GM12878 (cell line): ENCODE measurements around the gene RASSF8. TPM values are rescaled to one million over a fixed set of nuclear protein-coding genes. Genes with fewer than 3 reads are reported as not detected.

Experiments used
- ATAC-seq: fragments of 200-7000 bp; cut with Tn5 transposase; 3 replicates; pipeline ENCODE4 v1.9.1; 2020; ENCODE audit warnings: mild to moderate bottlenecking, moderate library complexity
- BruUV-seq: library from RNA; stranded (reverse); fragments of 400-500 nt; replicated peaks from 2 replicates; lab custom pipeline; 2021; lab: Mats Ljungman, UMichigan
- CTCF ChIA-PET: fragments of 300-600 bp; sonication (Branson Sonifier 250); formaldehyde crosslinking; extraction: SDS; loops from one replicate; lab custom pipeline; 2021; ENCODE audit warnings: inconsistent platforms; lab: Yijun Ruan, JAX
- POLR2A ChIA-PET: fragments of 350-600 bp; formaldehyde crosslinking; extraction: SDS; loops from one replicate; lab custom pipeline; 2021; ENCODE audit warnings: inconsistent platforms; lab: Charles Lee
- RAD21 ChIA-PET: fragments of 300-600 bp; sonication (Branson Sonifier 250); formaldehyde crosslinking; loops from one replicate; lab custom pipeline; 2023; ENCODE audit warnings: antibody characterized with exemption; ENCODE audit not compliant: unreplicated experiment; lab: Charles Lee
- SMC1A ChIA-PET: fragments of 300-600 bp; sonication (Branson Sonifier 250); formaldehyde crosslinking; loops from one replicate; lab custom pipeline; 2023; ENCODE audit not compliant: unreplicated experiment, uncharacterized antibody; lab: Charles Lee
- DNase-seq: peaks from one replicate; pipeline ENCODE4 v3.0.0-alpha.2; 2011; ENCODE audit warnings: low read depth, low spot score
- FAIRE-seq: peaks from 3 replicates; lab custom pipeline; 2011; peaks lifted over from hg19 to GRCh38; lab: Jason Lieb, UNC
- H2AFZ ChIP-seq: 2 replicates; pipeline ENCODE4 v1.6.0; 2011; ENCODE audit warnings: low read depth, low read length, control low read depth; ENCODE audit not compliant: control insufficient read depth
- H3K27ac ChIP-seq: 2 replicates; pipeline ENCODE4 v1.5.1; 2011; ENCODE audit warnings: control low read depth; ENCODE audit not compliant: control insufficient read depth, insufficient read depth
- H3K27me3 ChIP-seq, 2 experiments: replicated peaks in 1 of 2; 2 replicates each; pipeline versions ENCODE4 v1.6.0 to v1.6.1; 2011; ENCODE audit warnings: low read length in 1 of 2; ENCODE audit not compliant: control insufficient read depth in 2 of 2, insufficient read depth in 2 of 2
- H3K36me3 ChIP-seq, 2 experiments: 2 replicates each; pipeline ENCODE4 v1.5.1; 2011; ENCODE audit warnings: low read length in 1 of 2; ENCODE audit not compliant: control insufficient read depth in 2 of 2, insufficient read depth in 2 of 2
- H3K4me1 ChIP-seq: 2 replicates; pipeline ENCODE4 v1.6.1; 2011; ENCODE audit warnings: mild to moderate bottlenecking, low read length, moderate library complexity, mixed read lengths; ENCODE audit not compliant: control insufficient read depth, insufficient read depth
- H3K4me2 ChIP-seq: 2 replicates; pipeline ENCODE4 v1.6.0; 2011; ENCODE audit warnings: control low read depth; ENCODE audit not compliant: control insufficient read depth, insufficient read depth
- H3K4me3 ChIP-seq: fragments of 200-600 bp; sonication (generic); 2 replicates; pipeline ENCODE4 v1.5.1; 2016
- H3K79me2 ChIP-seq: 2 replicates; pipeline ENCODE4 v1.6.0; 2011; ENCODE audit warnings: low read length; ENCODE audit not compliant: control insufficient read depth, insufficient read depth
- H3K9ac ChIP-seq: 2 replicates; pipeline ENCODE4 v1.8.0; 2011; ENCODE audit warnings: low read length, control low read depth, mixed read lengths; ENCODE audit not compliant: control insufficient read depth, insufficient read depth
- H3K9me3 ChIP-seq: replicated peaks from 3 replicates; pipeline ENCODE4 v1.5.1; 2011; ENCODE audit warnings: mild to moderate bottlenecking, low read length; ENCODE audit not compliant: control insufficient read depth, insufficient read depth
- H4K20me1 ChIP-seq: 2 replicates; pipeline ENCODE4 v1.6.0; 2011; ENCODE audit not compliant: control insufficient read depth, insufficient read depth
- BMI1 ChIP-seq: fragments of 450-650 bp; IDR thresholded peaks from 2 replicates; pipeline ENCODE4 v1.6.1; 2016; ENCODE audit warnings: mild to moderate bottlenecking, moderate library complexity, borderline replicate concordance
- CHD2 ChIP-seq: IDR thresholded peaks from 2 replicates; pipeline ENCODE4 v1.6.1; 2011; ENCODE audit warnings: low read depth, low read length, improper control_type of control experiment, borderline replicate concordance
- CREM ChIP-seq: IDR thresholded peaks from 2 replicates; pipeline ENCODE4 v1.6.1; 2014; ENCODE audit warnings: antibody characterized with exemption, low read depth
- EGR1 ChIP-seq, 2 experiments: IDR thresholded peaks; 1 replicate in 1 of 2; 2 replicates in 1 of 2; pipeline ENCODE4 v1.6.1; 2011 to 2012; ENCODE audit warnings: low read depth in 2 of 2, low read length in 2 of 2, borderline replicate concordance in 1 of 2, mild to moderate bottlenecking in 1 of 2, moderate library complexity in 1 of 2
- EZH2 ChIP-seq: IDR thresholded peaks from 2 replicates; pipeline ENCODE4 v1.6.1; 2012; ENCODE audit warnings: low read depth, mild to moderate bottlenecking, control low read depth, inconsistent platforms, low read length, borderline replicate concordance; ENCODE audit not compliant: control insufficient read depth
- JUND ChIP-seq: IDR thresholded peaks from 2 replicates; pipeline ENCODE4 v1.6.1; 2012; ENCODE audit warnings: low read depth, mild to moderate bottlenecking, low read length, improper control_type of control experiment, moderate library complexity
- POLR2AphosphoS2 ChIP-seq: IDR thresholded peaks from 2 replicates; pipeline ENCODE4 v1.6.1; 2011; ENCODE audit warnings: low read depth, mild to moderate bottlenecking, low read length, improper control_type of control experiment, moderate library complexity
- POLR2AphosphoS5 ChIP-seq: IDR thresholded peaks from 2 replicates; pipeline ENCODE4 v1.6.1; 2011; ENCODE audit warnings: mild to moderate bottlenecking, low read length, inconsistent platforms
- RUNX3 ChIP-seq: IDR thresholded peaks from 2 replicates; pipeline ENCODE4 v1.6.1; 2012; ENCODE audit warnings: low read length, inconsistent platforms
- SMARCA5 ChIP-seq: fragments of 450-650 bp; IDR thresholded peaks from 2 replicates; pipeline ENCODE4 v1.6.1; 2017; ENCODE audit warnings: mild to moderate bottlenecking
- STAT1 ChIP-seq: fragments of 450-650 bp; conservative IDR thresholded peaks from 2 replicates; pipeline ENCODE4 v1.6.1; 2014; ENCODE audit warnings: antibody characterized with exemption, mild to moderate bottlenecking
- YBX1 ChIP-seq: fragments of 450-650 bp; IDR thresholded peaks from 2 replicates; pipeline ENCODE4 v1.6.1; 2016; ENCODE audit warnings: antibody characterized with exemption
- ZBED1 ChIP-seq: IDR thresholded peaks from 2 replicates; pipeline ENCODE4 v1.6.1; 2016; ENCODE audit warnings: borderline replicate concordance
- ZNF24 ChIP-seq: fragments of 450-650 bp; IDR thresholded peaks from 2 replicates; pipeline ENCODE4 v1.6.1; 2017; ENCODE audit warnings: antibody characterized with exemption, mild to moderate bottlenecking
- ZNF274 ChIP-seq: IDR thresholded peaks from one replicate; pipeline ENCODE4 v1.8.0; 2011; ENCODE audit not compliant: insufficient read length, insufficient read depth
- ZZZ3 ChIP-seq: IDR thresholded peaks from 2 replicates; pipeline ENCODE4 v1.6.1; 2011; ENCODE audit warnings: low read depth; ENCODE audit not compliant: control insufficient read depth, insufficient read length
- WGBS: methylation state at CpG from one replicate; pipeline ENCODE4 v1.1.6; 2016; ENCODE audit warnings: low lambda C conversion rate; ENCODE audit not compliant: insufficient replicate concordance, insufficient coverage; ENCODE audit errors: missing lambda C conversion rate; 5-methylcytosine and 5-hydroxymethylcytosine counted together
- in situ Hi-C: fragments of 300-500 bp; cut with MboI; formaldehyde crosslinking; loops from 9 replicates; pipeline ENCODE4 v1.14.3; 2018; ENCODE audit warnings: mixed read lengths
- intact Hi-C: fragments of 100-400 bp; cut with micrococcal nuclease; formaldehyde crosslinking; loops from one replicate; pipeline ENCODE4 v1.14.2; 2022; ENCODE audit not compliant: unreplicated experiment
- polyA plus RNA-seq, 11 experiments: library from polyadenylated mRNA; depleted of rRNA in 4 of 11; unstranded in 6 of 11; stranded (reverse) in 5 of 11; fragments of >200 nt; fragmentation: Nextera tagmentation in 4 of 11; fragmentation: Illumina TruSeq in 1 of 11; extraction: Ambion mirVana in 4 of 11; extraction: Trizol in 1 of 11; gene quantifications; 1 replicate in 1 of 11; 2 replicates in 10 of 11; pipeline versions ENCODE4 v1.2.1 to v1.2.3, GENCODE V29; 2011 to 2016; ENCODE audit warnings: inconsistent platforms in 2 of 11, missing spikeins in 2 of 11, low read depth in 1 of 11
- total RNA-seq, 4 experiments: library from RNA; depleted of rRNA in 3 of 4; stranded (reverse); fragments of >200 nt in 3 of 4; fragmentation: Illumina TruSeq in 1 of 4; extraction: Trizol in 1 of 4; gene quantifications; 2 replicates each; pipeline versions ENCODE4 v1.2.1 to v1.2.3, GENCODE V29; 2013 to 2021

RASSF8 gene
- total and polyA plus RNA-seq, 10 of the 15 experiments (the other 5 are each of a cell fraction or from before 2014, with no cell fraction given): 0.06 to 0.18 (median 0.08) TPM; not detected in 6

DNA sequence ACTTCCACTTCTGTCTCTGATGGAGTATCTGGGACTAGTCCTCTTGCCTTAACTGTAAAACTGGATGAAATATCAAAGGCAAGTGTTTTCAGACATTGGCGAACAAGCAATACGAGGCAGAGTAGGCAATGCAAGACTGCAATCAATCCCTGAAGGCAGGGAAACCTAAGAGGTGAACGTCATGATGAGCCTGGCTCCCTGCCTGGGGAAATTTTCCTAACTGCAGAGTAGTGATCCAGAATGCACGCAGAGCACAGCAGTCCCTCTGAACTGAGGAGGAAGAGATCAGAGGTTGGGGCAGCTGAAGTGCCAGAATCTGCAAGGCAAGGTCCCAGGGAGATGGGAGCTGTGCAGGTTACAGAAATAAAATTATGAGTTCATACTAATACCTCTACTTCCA lies 147.9 kb downstream of the RASSF8 start:
- no peak for DNase-seq
- Histone ChIP-seq H2AFZ (no peak overlapping the region), H3K4me2 (no peak overlapping the region), H3K4me3 (no peak overlapping the region), H3K9ac (no peak overlapping the region), H4K20me1 (no peaks in the 10 kb centered on the region)
- FAIRE-seq: no peak
- ChIA-PET POLR2A (no interaction called here), SMC1A (no interaction called here), CTCF (interaction anchor here (1.0 kb wide), 1 partner anchor 360 kb away, joined by 3 read pairs; no protein-coding TSS in a partner anchor)
- ATAC-seq: no peak
- no peak for TF ChIP-seq SMARCA5
- no peak for TF ChIP-seq ZNF24
- no peak for TF ChIP-seq BMI1
- no peak for TF ChIP-seq EGR1 (IDR thresholded peaks at IDR 0.05; ENCODE audit: borderline replicate concordance in 1 of 2, low read depth in 2 of 2, low read length in 2 of 2)
- no peak for TF ChIP-seq JUND
- TF ChIP-seq ZBED1: no peak
- no peak for TF ChIP-seq STAT1
- TF ChIP-seq YBX1: no peak
- no peak for TF ChIP-seq EZH2
- no peak for TF ChIP-seq CHD2
- TF ChIP-seq CREM: no peak
- no peak for TF ChIP-seq POLR2AphosphoS2
- TF ChIP-seq ZNF274: no peak
- no peak for TF ChIP-seq ZZZ3
- TF ChIP-seq RUNX3: no peak
- TF ChIP-seq POLR2AphosphoS5: no peak
- TF ChIP-seq, all 136 proteins: peak for 0
- no TSS peak for BruUV-seq
- in situ Hi-C loops (loop anchor here (25.0 kb wide), 1 partner anchor 531 kb away; no protein-coding TSS in a partner anchor), intact Hi-C loops (no loop called here)
- H3K27me3 ChIP-seq: peaks cover 0 to 10% of the 10 kb centered on the region in 2 experiments; a peak in 3 of 4 replicates
- H3K27ac ChIP-seq: no peak overlapping the region
- RAD21 ChIA-PET: no interaction called here
- H3K36me3 ChIP-seq: no peaks in the 10 kb centered on the region
- H3K79me2 ChIP-seq: no peaks in the 10 kb centered on the region
- no peaks in the 10 kb centered on the region for H3K4me1 ChIP-seq
- H3K9me3 ChIP-seq: no peaks in the 10 kb centered on the region
- 43% methylated on average over 4 of the region's 4 CpGs for WGBS
